ENCODE results near the gene PLEKHG7.

The PLEKHG7 gene

DNA sequence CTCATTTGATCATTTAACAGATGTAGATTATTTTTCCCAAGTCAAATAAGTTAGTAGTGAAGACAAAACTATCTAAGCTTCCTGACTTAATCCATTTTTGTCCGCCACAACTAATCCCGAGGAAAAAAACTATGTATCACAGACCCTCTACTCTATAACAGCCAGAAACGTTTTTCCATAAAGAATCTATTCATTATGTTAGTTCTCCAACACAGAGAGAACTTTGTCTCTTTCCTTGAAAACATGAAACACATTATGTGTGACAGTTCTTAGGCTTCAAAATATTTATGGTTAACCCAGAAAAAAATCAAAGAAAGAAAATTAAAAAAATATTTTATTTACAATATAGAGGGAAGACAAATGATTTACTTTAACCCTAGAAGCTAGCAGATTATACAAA, 100.1 kb downstream of the PLEKHG7 start:
- TF ChIP-seq, protein P1, sequence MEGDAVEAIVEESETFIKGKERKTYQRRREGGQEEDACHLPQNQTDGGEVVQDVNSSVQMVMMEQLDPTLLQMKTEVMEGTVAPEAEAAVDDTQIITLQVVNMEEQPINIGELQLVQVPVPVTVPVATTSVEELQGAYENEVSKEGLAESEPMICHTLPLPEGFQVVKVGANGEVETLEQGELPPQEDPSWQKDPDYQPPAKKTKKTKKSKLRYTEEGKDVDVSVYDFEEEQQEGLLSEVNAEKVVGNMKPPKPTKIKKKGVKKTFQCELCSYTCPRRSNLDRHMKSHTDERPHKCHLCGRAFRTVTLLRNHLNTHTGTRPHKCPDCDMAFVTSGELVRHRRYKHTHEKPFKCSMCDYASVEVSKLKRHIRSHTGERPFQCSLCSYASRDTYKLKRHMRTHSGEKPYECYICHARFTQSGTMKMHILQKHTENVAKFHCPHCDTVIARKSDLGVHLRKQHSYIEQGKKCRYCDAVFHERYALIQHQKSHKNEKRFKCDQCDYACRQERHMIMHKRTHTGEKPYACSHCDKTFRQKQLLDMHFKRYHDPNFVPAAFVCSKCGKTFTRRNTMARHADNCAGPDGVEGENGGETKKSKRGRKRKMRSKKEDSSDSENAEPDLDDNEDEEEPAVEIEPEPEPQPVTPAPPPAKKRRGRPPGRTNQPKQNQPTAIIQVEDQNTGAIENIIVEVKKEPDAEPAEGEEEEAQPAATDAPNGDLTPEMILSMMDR (conservative IDR thresholded peaks at IDR 0.05) = no peak
- no peak for TF ChIP-seq ZFX (IDR thresholded peaks at IDR 0.05)
- no peak overlapping the region for H3K27ac ChIP-seq

DNA sequence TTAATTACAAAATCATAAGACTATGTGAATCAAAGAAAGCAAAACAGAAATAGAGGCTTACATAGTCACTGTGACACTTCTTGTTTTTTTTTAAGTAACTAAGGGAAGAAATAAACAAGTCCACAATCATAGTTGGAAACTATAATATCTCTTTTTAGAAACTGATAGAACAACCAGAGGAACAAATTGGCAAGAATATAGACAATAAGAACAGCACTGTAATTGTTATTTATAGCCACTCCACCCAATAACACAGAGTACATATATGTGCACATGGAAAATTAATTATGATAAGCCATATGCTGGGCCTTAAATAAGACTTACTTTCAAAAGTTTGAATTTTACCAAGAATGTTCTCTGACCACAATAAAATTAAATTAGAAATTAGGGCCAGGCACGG, 101.1 kb downstream of the PLEKHG7 start:
- no peak overlapping the region for H3K27ac ChIP-seq
- TF ChIP-seq, protein P1 (conservative IDR thresholded peaks at IDR 0.05) = no peak
- TF ChIP-seq ZFX (IDR thresholded peaks at IDR 0.05) = no peak

DNA sequence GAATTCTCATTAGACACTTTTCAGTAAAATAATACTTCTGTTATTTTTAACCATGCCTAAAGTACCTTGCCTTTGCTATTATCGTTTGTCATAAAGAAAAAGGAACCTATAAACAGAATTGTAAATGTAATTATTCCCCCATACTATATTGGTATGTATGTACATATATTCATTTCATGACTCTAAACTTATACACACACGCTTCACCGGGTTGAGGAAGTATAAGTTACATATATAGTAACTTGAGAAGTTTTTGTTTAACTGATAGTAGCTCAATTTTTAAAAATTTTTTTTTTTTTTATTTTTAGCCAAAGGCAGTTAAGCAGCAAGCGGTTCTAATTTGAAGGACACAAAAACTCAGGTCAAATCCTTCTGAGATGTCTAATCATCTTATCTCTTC, 107.6 kb downstream of the PLEKHG7 start:
- H3K27ac ChIP-seq = no peak overlapping the region
- TF ChIP-seq ZFX (IDR thresholded peaks at IDR 0.05) = no peak
- TF ChIP-seq, protein P1 (conservative IDR thresholded peaks at IDR 0.05) = no peak

DNA sequence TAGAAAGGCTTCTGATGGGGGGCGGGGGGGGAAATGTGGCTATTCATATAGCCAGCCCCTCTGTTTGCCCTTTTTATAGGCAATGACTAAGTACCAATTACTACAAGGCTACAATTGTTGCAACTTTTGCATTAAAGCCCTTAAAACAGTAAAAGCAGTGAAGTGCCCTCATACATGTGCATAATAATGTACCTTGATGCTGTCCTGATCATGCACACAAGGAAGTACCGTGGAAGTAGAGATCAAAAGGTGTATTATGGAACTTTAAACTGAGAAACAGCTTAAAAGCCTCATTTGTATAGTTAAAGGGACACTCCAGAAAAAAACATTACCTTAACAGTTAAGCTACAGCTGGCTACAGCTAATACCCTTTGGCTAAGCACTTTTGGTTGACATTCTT, 111.8 kb downstream of the PLEKHG7 start:
- TF ChIP-seq ZFX (IDR thresholded peaks at IDR 0.05) = no peak
- TF ChIP-seq, protein P1 (conservative IDR thresholded peaks at IDR 0.05) = no peak
- H3K27ac ChIP-seq = no peak overlapping the region

DNA sequence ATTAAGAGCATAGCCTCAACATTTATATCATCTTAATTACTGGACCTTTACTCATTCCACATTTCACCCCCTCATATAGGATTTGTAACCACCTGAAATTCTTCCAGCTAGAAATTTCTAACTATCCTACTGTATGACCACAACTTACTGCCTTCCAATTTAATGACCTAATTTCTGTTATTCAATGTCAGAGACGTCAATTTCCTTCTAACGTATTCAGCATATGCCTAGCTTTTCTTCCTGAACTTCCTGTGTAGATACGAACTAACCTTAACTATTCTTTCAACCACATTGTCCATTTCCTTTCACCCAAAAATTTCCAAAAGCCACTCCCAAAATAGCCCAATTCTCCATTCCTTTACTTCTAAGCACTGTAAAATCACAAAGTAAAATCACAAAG, 118.4 kb downstream of the PLEKHG7 start:
- no peak for TF ChIP-seq ZFX (IDR thresholded peaks at IDR 0.05)
- TF ChIP-seq, protein P1 (conservative IDR thresholded peaks at IDR 0.05) = no peak
- H3K27ac ChIP-seq = no peak overlapping the region
